HG03025 (cell line): ENCODE data around the gene FTO.
"Not testable (repeated sequence)": the region's sequence is repeated elsewhere in the genome, so short reads cannot be mapped to it uniquely, and the experiment has no call there.

Experiments used
- ATAC-seq: cut with Tn5 transposase; IDR thresholded peaks from one replicate; pipeline ENCODE4 v1.9.1; 2021; ENCODE audit warnings: mild to moderate bottlenecking, moderate library complexity; ENCODE audit not compliant: unreplicated experiment, low FRiP score

FTO gene

DNA sequence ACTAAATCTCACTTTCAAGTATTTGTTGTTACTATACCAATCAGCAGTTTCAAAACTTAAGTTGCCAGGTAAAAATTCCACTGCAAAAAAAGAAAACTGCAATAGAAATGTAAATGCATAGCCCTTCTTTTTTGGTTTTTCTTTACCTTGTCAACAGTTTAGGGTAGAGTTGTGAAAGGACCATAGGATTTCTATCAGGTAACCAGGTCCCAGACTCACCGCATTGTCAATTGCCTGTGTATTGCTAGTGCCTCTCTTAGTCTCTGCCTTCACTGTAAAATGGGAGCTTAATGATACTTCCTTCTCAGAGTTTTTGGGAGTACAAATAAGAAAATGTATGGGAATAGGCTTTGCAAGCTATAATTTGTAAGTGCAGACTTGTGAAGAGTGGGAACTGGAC lies 145.0 kb downstream of the FTO start:
- ATAC-seq: no peak

DNA sequence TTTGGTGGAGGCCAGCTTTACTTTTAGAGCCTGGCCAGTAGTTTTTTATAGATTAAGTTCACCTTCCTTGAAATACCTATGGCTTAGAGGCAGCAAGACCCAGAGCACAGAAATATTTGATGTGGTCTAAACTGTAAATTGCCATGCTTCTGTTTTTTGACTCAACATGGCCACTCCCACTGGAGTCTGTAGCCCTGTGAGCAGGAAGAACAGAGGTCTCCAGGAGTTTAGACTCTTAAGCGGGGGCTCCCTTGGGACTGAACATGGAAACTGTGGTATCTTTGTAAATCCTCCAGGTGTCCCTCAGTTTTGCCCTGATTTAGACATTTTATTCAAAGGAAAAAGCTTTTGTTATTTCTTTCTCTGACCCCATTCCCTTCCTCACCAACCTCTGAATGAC lies 145.6 kb downstream of the FTO start:
- ATAC-seq: no peak

DNA sequence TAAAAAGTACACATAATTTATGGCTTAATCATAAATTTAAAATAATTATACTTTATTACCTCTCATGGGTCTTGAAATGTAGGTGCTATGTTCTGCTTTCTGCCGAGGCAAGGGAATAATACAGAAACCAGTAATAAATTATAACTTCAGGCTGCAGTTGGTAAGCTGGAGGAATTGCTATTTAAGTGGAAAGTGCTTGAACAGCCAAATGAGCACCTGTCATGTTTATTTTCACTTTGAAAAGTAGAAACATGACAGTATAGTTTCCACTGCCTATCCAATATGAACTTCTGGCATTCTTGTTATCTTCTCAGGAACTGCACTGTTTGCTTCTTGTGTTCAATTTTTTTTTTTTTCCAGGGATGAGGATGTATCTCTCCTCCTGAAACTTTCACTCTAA lies 146.0 kb downstream of the FTO start:
- no peak for ATAC-seq

DNA sequence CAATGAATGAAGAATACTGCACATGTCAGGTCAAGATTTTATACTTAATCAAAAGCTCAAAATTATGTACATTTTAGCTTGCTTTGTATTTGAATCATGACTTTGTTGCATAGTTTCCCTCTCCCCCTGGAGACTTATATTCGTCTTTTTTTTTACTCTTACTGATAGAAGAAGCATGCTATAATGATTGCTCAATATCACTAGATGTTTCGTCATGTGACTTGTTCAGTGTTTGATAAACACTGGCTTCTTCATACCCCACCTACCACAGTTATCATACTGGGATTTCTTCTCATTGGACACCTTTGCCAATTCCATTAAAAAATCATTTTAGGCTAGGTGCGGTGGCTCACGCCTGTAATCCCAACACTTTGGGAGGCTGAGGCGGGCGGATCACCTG lies 148.7 kb downstream of the FTO start:
- ATAC-seq: no peak

DNA sequence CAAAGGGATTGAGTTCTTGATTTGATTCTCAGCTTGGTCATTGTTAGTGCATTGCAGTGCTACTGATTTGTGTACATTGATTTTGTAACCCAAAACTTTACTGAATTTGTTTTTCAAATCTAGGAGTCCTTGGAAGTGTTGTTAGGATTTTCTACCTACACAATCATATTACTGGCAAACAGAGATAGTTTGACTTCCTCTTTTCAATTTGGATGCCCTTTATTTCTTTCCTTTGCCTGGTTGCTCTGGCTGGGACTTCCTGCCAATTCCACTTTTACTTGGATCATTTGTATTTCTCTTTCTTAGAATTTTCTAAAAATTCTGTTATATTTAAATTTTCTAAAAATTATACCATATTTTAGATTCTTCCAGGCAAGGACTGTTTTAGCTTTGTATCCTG lies 151.1 kb downstream of the FTO start:
- no peak for ATAC-seq

DNA sequence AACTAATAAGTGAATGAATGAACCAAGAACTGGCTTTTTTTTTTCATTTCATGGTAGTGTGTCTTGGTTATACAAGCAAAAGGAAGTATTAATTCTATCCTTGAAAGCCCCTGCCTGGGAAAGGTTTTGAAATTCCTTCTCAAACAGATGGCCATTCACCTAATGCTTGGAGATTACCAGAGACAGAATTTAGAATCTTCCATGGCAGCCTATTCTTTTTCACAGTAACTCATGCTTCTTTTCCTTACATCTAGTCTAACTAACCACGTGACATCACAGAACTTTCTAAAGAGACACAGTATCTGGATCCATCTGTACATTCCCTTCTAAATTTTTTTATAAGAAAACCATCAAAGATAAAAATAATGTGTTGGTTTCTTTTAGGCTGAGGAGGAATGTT lies 151.6 kb downstream of the FTO start:
- ATAC-seq: no peak

DNA sequence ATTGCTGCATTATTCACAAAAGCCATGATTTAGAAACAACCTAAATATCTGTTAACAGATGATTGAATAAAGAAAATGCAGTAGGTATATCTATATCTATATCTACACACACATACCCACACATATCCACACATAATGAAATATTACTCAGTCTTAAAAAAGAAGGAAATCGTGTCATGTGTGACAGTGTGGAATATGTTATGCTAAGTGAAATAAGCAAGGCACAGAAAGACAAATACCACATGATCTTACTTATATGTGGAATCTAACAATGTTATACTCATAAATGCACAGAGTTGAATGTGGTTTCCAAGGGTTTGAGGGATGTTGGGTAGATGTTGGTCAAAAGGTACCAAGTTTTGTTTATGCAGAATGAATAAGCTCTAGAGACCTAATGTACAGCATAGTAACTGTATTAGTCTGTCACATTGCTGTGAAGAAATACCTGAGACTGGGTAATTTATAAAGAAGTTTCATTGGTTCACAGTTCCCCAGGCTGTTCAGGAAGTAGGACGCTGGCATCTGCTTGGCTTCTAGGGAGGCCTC lies 156.1 kb downstream of the FTO start:
- ATAC-seq: no peak

DNA sequence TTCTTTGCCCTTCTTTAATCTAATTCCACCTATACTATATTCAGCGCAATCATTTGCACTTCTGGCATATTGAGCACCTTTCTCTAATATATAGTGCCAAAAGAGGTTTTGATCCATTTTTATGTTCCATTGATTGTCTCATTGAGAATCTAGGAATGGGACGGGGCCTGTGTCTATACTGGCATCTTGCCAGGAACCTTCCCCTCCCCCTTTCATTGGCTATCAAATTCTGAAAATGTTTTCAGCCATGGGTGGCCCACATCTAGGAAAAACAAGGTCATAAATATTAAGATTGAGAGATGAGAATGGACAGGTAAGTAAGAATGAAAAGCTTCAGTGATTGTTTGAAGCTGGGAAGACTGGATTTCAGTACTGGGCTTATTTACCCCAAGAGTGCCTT lies 159.9 kb downstream of the FTO start:
- no peak for ATAC-seq

DNA sequence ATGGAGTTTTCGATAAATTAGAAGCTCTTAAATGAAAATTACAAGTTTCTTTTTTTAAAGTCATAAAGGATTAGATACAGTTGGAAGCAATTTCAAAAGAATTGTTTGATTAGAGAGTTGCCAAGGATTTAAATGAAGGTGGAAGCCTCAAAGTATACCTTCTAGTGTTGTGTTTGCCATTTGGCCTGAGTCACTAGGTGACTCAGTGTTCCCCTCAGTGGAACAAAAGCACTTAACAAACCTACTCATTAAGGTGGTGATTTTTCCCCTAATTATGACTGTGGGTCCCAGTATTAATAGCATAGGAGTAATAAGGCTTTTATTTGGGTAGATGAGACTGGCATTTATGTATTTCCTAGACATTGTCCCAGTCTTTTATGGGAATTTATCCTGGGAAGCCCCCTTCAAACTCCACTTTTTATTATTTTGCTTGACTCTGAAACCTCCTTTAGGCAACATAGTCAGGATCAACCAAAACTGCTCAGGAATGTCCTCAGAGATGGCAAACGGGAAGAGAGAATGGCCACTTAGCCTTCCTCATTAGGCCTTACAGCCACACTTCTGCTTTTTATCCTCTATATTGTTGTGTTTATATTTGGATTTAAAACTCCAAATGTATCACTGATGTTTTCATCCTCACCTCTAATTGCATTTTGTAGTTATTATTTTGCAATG lies 161.0 kb downstream of the FTO start:
- ATAC-seq: no peak

DNA sequence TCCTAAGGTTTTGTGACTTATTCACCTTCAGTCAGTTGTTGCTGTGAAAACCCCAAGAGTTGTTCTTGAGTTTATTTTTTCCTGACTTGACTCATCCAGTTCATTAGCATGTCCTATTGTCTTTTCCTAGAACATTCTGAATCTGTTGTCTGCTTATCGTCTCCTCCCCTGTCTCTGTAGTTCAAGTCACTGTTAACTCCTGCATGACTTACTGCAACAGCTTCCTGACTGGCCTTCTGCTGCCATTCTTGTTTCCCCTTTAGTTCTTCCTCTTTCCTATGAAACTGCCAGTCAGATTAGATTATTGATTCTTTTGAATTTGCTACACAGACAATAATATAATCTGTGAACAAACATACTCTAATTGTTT lies 161.5 kb downstream of the FTO start:
- no peak for ATAC-seq

DNA sequence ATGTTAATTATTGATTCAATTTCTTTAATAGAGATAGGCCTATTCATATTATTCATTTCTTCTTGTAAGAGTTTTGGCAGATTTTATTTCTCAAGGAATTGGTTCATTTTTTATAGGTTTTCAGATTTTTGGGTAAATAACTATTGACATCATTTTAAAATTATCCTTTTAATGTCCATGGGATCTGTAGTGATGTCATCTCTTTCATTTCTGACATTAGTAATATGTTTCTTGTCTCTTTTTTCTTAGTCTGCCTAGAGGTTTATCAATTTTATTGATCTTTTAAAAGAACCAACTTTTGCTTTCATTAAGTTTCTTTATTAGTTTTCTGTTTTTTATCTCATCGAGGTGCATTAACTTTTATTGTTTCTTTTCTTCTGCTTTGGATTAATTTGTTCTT lies 162.6 kb downstream of the FTO start:
- ATAC-seq: no peak

DNA sequence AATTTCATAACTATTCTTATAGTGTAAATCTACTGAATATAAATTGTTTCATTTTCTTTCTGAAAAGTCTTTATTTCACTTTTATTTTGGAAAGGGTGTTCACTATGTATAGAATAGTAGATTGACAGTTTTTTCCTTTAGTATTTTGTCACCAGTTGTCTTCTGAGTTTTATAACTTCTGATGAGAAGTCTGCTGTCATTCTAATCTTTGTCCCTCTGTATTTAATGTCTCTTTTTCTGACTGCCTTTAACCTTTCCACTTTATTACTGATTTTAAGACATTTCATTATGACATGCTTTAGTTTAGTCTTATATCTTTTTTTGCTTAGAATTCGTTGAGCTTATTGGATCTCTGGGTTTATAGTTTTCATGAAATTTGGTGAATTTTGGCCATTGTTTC lies 166.9 kb downstream of the FTO start:
- ATAC-seq: no peak

DNA sequence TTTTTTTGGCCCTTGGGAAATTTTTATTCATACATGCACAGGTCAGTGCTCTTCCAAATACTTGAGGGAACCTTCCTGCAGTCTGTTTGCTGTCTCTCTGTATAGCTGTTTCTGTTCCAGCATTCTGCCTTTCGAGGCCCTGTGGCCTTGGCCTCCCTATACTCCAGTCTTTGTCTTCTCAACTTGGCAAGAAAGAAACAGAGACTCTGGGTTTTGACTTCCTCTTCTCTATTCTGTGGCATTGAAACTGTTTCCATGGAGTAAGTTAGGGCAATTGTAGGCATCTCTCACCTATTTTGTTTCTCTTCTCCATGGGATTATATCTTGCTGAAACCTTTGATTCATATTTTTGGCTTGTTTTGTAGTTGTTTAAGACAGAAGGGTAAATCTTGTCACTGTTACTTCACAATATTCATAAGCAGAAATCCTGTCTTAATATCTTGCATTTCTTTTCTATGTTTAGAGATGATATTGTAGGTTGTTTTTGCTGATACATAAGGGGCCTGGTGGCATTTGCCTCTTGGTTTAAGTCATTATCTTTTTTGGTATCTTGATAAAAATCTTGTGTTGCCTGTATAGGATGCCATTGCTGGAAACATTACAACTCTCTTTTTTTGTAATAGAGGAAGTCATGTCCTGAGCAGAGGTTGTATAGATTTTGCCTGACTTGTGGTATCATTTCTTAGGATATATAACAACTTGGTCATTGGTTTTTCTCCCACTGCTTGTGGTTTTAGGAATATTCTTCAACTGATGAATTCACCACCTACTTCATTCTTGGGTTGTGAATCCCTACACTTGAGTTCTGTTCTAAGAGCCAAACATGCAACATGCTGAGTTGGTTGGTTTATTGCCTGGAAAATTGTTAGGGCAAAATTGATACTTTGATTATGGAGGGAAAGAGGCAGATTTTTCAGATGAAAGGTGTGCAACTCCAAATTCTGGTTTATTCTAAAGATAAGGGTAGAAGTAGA lies 168.6 kb downstream of the FTO start:
- ATAC-seq: no peak

DNA sequence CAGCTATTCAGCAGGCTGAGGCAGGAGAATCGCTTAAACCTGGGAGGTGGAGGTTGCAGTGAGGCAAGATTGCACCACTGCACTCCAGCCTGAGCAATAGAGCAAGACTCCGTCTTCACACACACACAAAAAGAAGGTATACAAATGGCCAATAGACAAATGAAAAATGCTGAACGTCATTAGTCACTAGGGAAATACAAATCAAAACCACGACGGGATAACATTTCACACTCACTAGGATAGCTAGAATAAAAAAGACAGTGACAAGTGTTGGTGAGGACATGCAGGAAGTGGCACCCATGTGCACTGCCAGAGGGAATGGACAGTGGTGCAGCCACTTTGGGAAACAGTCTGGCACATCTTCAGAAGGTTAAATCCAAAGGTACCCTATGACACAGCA lies 172.9 kb downstream of the FTO start:
- ATAC-seq: no peak

DNA sequence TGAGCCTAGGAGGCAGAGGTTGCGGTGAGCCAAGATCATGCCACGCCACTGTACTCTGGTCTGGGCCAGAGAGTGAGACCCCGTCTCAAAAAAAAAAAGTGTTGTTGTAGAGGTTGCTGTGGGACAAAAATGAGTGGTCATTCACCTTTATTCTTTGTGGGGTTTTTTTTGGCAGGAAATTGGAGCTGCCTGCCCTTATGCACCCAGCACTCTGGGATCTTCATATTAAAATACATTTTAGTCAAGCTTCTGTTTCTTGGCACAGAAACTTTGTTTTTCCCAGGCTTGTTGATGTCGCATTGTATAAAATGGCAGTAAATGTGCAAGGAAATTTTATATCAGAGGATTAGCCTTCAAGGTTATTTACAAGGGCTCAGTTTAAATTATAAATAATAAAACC lies 174.3 kb downstream of the FTO start:
- ATAC-seq: no peak

DNA sequence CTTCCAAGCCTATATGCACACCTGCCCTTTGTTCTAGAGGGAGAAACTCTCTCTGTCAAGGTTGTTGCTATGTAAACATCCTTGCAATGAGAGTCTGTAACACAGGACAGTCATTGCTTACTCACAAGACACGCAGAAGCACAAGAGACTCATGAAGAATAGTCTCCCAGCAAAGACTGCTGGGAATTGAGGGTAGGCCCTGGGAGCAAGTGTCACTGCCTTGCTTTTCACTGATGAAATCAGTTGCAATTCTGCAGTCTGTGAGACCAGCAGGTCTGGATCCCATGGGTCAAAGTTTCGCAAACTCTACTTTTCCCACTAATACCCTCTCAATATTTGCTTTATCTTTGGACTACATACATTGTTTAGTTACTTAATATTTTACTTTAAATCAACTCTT lies 177.4 kb downstream of the FTO start:
- no peak for ATAC-seq

DNA sequence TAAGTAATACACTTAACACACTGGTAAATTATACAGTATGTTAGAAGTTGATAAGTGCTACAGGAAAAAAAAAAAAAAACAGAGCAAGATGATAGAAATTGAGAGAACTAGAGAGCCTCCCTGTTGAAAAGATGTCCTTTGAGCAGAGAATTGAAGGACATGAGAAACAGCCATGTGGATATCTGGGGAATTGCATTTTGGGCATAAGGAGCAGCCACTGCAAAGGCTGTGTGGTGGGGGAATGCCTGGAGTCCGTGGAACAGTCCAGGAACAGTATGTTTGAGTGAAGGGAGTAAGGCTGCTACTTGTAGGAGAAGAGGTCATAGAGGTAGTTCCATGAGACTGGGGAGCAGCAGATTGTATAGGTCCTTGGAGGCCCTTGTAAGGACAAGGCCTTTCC lies 178.4 kb downstream of the FTO start:
- no peak for ATAC-seq

DNA sequence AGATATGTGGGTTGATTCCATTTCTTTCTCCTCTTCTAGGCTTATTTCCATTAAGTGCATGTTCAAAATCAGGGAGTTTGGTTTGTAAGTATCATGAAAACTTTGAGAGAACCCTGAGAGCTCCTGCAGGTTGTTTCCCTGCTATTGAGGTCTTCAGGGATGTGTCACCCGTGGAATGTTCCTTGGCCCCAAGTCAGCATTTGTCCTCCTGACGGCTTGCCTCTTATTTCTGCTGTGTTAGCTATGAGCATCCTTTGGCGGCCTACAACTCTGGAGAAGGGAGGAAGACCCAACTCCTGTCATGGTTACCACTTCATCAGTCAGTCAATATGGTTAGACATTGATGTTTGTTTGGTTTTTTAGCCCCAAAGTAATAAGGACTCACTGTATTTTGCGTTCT lies 180.8 kb downstream of the FTO start:
- no peak for ATAC-seq

DNA sequence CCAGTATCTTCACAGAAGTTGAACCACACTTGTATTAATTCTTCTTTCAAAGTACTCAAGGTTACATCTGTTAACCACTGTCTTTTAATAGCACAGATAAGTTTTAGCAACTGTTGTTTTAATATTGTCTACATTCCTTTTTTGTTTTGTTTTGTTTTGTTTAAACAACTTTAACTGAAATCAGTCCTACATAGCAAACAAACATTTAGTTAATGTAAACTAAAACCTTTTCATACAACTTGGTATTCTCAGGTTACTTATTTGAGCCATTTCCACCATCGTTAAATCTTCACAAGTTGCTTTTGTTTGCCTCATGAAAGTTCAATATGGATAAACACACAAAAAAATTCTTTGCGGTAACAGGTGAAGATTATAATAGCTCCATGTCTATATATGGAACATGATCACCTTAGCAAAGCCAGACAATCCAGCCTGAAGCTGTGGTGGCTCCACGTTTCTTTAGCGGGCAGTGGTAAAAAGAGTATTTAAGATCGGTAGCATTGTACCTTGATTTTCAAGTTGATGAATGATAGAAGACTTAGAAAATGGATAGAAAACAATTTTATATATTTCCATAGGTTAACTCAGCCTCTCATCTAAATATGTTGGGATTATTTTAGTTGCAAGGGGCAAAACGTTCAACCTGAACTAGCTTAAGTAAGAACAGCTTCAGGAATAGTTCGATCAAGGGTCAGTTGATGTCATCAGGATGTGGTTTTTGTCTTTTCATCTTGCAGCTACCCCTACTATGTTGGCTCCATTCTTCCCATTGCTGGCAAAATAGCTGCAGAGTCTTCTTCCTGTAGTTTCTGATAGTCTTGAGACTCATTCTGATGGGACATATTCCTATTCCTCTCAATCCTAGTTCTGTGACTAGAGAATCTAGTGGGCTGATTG lies 182.8 kb downstream of the FTO start:
- ATAC-seq: no peak

DNA sequence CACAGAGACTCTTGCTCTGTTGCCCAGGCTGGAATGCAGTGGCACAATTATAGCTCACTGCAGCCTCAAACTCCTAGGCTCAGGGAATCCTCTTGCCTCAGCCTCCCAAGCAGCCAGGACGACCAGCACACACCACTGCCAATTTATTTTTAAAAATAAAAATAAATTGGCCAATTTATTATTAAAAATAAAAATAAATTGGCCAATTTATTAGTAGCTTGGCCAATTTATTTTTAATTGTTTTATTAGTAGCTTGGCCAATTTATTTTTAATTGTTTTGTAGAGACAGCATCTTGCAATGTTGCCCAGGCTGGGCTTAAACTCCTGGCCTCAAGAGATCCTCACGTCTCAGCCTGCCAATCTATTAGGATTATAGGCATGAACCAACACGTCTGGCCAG lies 184.3 kb downstream of the FTO start:
- ATAC-seq: no peak

DNA sequence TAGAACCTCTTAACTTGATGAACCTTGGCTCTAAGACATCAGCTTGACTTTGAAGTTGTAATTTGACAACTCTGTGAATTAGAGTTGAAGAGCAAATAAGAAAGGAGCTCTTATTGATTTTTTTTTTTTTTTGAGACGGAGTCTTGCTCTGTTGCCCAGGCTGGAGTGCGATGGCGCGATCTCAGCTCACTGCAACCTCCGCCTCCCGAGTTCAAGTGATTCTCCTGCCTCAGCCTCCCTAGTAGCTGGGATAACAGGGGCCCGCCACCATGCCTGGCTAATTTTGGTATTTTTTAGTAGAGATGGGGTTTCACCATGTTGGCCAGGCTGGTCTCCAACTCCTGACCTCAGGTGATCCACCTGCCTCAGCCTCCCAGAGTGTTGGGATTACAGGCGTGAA lies 186.9 kb downstream of the FTO start:
- not testable (repeated sequence) for ATAC-seq
